HG03060 (cell line): ENCODE measurements around the gene GPR15LG.

Experiments
- ATAC-seq: cut with Tn5 transposase; IDR thresholded peaks from one replicate; pipeline ENCODE4 v1.9.1; 2021; ENCODE audit warnings: low read depth, moderate number of reproducible peaks; ENCODE audit not compliant: unreplicated experiment

The GPR15LG gene

GRCh38 chr10:84190621-84191020 is 17.0 kb downstream of the GPR15LG start:
- ATAC-seq, result no peak

- no peak for ATAC-seq
Measured at GRCh38 chr10:84191106-84191505, 17.5 kb downstream of the GPR15LG start.

GRCh38 chr10:84193327-84193726 is 19.7 kb downstream of the GPR15LG start:
- no peak for ATAC-seq

GRCh38 chr10:84193846-84194423 is 20.3 kb downstream of the GPR15LG start:
- ATAC-seq, result no peak

- no peak for ATAC-seq
Measured at GRCh38 chr10:84194424-84195043, 20.9 kb downstream of the GPR15LG start, which contains the start of gene CDHR1. TSS of gene CDHR1 (plus strand) at chr10:84194537. CDS start at chr10:84194761, 224 bp downstream.

- no peak for ATAC-seq
Measured at GRCh38 chr10:84195044-84195830, 21.6 kb downstream of the GPR15LG start.

GRCh38 chr10:84196083-84196482 is 22.5 kb downstream of the GPR15LG start:
- no peak for ATAC-seq

GRCh38 chr10:84196941-84197340 is 23.3 kb downstream of the GPR15LG start:
- ATAC-seq, result no peak

GRCh38 chr10:84197643-84198042 is 24.0 kb downstream of the GPR15LG start:
- ATAC-seq, result no peak

GRCh38 chr10:84198206-84198915 is 24.8 kb downstream of the GPR15LG start:
- no peak for ATAC-seq

GRCh38 chr10:84200537-84201243 is 27.1 kb downstream of the GPR15LG start:
- no peak for ATAC-seq

GRCh38 chr10:84201244-84201606 is 27.6 kb downstream of the GPR15LG start:
- no peak for ATAC-seq

- no peak for ATAC-seq
Measured at GRCh38 chr10:84201682-84202081, 28.1 kb downstream of the GPR15LG start.

GRCh38 chr10:84202349-84202748 is 28.7 kb downstream of the GPR15LG start:
- ATAC-seq, result no peak

- no peak for ATAC-seq
Measured at GRCh38 chr10:84204122-84204521, 30.5 kb downstream of the GPR15LG start.

- ATAC-seq, result no peak
Measured at GRCh38 chr10:84204610-84205009, 31.0 kb downstream of the GPR15LG start.

- peak; percentile 67 for ATAC-seq
Measured at GRCh38 chr10:84205049-84205852, 31.6 kb downstream of the GPR15LG start.

- no peak for ATAC-seq
Measured at GRCh38 chr10:84205853-84206525, 32.4 kb downstream of the GPR15LG start.

- ATAC-seq, result no peak
Measured at GRCh38 chr10:84208023-84208422, 34.4 kb downstream of the GPR15LG start.
